HG03039 (cell line): ENCODE results near the gene VWF.

Experiments used
- ATAC-seq: cut with Tn5 transposase; IDR thresholded peaks from one replicate; pipeline ENCODE4 v1.9.1; 2021; ENCODE audit warnings: mild to moderate bottlenecking, moderate library complexity; ENCODE audit not compliant: unreplicated experiment

The VWF gene

DNA sequence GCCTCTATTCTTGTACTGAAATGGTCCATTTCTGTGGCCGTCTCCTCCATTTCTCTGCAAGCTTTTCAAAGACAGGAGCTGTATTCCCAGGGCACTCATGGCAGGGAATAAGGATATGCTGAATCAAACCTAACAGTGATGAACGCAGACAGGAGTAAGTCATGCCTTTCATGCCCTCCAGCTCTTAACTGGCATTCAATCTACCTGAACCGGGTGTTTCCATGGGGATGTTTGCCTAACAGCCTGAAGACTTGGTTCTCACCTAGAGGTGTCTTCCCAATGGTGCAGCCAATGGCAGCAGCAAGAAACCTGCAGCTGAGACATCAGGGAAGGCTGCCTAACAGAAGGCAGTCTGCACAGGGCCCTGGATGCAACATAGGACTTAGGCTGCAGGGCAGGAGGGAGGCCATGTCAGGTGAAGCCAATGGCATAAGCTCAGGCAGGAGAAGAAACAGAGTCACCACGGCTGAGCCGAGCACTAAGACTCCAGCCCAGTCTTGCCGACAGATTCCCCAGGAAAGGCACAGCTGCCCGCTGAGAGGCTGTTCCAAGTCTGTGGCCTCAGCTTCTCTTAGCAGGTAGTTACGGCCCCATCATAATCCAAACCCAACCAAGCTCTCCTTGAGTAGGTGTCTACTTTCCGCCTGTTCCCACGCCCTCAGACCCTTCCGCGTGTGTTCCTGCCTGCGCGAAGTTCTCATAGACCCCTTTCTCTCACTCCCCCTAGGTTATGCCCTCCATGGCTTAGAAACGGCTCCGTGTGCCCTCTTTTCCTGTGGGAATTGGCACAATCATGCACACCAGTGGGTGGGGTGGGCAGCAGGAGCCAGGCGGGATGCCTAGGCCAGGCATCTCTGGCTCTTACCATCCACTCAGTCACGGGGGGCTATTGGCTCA lies 44.1 kb downstream of the VWF start:
- no peak for ATAC-seq

GRCh38 chr12:6078398-6079096 lies 45.9 kb downstream of the VWF start:
- no peak for ATAC-seq

DNA sequence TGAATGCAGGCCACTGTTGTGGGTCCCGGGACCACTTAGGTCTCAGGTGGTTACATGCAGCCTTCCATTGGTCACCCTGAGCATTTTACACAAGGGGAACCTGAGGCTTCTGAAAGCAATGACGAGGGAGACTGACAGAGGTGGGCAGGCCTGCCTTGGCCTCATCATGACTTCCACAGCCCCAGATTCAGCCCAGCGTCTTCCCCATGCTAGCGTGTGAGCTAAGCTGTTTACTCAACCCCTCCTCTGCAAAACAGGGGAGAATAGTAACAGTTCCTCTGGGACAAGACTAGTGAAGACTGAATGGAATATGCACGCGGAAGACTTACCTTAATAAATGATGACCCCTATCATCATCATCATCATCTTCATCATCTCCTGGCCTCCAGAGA lies 46.8 kb downstream of the VWF start:
- no peak for ATAC-seq

DNA sequence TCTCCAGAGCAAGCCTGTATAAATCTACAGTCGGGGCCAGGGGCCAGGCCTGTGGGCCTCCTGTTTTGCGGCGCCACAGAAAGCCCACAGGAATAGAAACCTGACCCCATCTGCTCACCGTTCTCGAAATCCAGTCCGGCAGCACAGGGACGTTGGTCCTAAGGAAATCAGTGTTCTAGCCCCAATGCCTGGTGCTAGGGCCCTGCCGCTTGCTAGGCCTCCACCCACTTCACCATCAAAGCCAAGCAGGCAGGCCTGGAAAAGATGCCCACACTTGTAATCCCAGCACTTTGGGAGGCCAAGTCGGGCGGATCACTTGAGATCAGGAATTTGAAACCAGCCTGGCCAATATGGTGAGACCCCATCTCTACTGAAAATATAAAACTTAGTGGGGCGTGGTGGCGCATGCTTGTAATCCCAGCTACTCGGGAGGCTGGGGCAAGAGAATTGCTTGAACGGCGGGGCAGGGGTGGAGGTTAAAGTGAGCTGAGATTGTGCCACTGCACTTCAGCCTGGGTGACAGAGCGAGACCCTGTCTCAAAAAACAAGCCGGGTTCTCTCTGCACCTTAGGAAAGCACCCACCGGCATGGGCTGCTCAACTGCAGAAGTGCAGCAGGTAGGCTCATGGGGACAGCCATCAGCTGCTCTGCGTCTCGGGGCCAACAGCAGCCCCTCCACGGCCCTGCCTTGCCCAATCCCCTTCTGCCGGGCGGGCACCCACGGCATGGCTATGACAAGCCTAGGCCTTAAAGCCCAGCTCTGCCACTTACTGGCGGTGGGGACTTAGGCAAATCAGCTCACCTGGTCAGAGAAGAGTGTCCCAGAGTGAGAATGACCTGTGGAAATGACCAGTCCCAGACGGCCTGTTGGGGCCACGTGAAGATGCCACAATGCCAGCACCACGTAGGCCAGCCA lies 47.4 kb downstream of the VWF start:
- no peak for ATAC-seq

DNA sequence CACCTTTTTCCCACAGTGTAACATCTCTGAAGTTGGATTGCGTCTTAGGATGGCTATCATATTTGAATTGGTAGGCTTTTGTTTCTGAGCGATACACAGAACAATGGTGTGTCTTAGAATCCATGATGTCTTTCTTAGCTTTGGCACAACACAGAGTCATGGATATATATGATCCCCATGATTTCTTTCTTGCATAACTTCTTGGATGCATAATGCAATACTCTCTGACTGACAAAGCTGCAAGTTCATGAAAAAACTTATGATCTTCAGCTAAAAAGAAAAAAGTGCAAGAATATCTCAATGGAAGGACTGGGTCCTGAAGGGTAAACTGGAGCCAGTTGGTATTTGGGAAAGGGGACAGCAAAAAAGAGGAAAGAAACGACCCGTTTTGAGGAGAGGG lies 48.1 kb downstream of the VWF start:
- no peak for ATAC-seq

- ATAC-seq, result no peak
Observed at GRCh38 chr12:6074979-6075585, 49.4 kb downstream of the VWF start.

DNA sequence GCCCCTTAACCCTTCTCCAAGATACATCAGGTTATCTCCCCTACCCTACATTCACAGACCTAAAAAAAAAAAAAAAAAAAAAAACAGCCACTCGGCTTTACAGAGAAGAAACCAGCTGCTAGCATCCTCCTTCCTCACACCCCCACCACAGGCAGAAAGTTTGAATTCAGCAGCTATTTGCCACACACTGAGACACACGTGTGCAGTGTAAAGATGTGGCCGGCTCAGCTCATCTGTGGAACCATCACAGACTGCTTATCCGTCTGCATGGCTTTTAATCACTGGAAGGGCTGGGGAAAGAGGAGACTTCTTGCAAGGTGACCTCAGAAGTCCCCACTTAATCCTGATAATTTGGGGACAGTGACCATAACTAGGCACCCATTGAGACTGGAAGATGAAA lies 50.0 kb downstream of the VWF start:
- no peak for ATAC-seq

DNA sequence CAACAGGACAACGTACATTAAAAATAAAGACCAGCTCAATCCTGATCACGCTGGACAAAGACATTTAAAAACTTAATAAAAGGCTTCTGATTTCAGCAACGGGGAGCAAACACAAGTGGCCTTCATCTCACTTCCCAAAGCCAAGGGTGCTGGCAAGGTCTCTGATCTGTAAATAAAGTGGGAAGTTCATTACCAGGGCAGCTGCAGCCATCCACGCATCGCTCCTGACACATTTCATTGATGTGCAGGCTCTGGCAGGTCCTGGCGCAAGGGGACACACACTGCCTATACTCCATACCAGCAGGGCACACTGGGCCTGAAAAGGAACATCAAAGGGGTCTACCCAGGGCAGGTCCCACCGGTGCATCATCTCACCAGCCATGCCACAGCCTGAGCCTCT lies 51.0 kb downstream of the VWF start:
- ATAC-seq, result no peak

GRCh38 chr12:6072302-6072752 lies 52.1 kb downstream of the VWF start:
- no peak for ATAC-seq

- no peak for ATAC-seq
Observed at GRCh38 chr12:6071589-6071988, 52.9 kb downstream of the VWF start.

DNA sequence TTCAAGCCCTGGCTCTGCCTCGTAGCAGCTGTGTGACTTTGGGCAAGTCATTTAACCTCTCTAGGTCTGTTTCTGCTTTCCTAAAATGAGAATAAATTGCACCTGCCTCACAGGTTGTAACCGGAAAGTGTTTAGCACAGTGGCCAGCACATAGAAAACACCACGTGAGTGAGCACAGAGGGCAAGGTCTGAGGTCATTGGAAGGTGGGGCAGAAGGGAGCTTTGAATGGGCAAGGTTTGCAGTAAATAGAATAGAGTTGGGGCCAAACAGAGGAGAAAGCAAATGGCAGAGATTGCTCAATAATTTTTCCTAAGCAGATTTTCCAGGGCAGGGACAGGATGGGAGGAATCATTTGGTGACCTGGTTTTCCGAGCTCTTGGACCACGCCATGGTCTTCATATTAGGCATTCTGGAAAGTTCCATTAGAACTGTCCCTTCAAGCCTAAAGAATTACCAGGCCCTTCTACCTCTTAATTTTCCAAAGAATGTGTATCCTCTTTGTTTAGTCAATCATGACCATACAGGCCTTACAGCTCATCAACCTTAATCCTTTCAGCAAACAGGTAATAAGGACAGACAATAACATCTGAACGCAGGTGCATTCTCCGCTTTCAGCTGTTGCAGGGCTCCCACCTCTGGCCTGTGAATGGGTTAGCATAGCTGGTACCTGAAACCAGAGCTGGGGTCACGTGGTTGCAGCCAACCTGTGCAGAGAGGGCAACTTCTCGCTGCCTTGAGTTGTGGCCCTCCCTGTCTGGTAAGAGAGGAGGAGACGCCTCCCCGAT lies 53.8 kb downstream of the VWF start:
- no peak for ATAC-seq

- no peak for ATAC-seq
Observed at GRCh38 chr12:6069437-6070093, 54.9 kb downstream of the VWF start.

DNA sequence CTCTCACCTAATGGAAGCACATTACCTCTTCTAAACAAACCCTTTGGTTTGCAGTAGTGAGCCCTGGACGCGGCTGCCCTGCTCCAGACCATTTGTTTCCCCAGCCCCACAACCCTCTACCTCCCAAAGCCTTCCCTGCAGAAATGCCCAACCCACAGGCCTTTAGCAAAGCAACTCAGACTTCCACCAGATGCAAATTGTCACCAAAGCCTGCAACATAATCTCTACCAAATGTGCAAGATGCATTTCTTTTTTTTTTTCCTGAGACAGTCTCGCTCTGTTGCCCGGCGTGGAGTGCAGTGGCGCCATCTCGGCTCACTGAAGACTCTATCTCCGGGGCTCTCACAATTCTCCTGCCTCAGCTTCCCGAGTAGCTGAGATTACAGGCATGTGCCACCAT lies 56.2 kb downstream of the VWF start:
- no peak for ATAC-seq

DNA sequence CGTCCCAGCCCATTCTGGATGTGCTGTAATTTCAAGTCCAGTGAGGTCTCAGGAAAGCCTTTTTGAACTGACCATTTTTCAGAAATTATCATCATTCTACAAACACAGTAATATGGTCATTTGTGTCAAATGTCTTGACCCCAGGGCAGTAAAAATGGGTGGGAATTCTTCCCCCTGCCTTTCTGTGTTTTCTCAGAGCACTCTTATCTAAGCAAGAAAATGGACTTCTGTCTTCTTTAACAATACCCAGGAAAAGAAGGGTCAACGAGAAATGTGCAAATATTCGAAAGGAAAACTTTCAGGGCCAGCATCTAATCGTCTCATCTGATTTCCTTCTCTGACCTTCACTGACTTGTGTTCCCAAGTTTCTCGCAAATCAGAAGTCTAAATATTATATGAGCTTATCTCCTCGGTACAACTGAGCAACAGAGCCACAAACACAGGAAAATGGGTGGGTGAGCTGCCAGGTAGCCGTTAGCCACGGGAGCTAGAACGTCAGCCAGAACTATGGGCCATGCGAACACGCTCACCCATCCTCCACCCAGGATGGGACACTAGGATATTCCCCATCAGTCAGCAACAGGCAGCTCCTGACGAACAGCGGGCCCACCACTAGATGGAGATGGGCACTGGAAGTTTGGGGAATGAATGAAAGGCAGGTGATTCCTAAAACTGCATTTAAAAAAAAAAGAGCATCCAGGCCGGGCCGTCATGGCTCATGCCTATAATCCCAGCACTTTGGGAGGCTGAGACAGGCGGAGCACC lies 57.1 kb downstream of the VWF start:
- ATAC-seq, result no peak

- ATAC-seq, result no peak
Observed at GRCh38 chr12:6066651-6067050, 57.8 kb downstream of the VWF start.

GRCh38 chr12:6065863-6066199 lies 58.6 kb downstream of the VWF start:
- no peak for ATAC-seq

DNA sequence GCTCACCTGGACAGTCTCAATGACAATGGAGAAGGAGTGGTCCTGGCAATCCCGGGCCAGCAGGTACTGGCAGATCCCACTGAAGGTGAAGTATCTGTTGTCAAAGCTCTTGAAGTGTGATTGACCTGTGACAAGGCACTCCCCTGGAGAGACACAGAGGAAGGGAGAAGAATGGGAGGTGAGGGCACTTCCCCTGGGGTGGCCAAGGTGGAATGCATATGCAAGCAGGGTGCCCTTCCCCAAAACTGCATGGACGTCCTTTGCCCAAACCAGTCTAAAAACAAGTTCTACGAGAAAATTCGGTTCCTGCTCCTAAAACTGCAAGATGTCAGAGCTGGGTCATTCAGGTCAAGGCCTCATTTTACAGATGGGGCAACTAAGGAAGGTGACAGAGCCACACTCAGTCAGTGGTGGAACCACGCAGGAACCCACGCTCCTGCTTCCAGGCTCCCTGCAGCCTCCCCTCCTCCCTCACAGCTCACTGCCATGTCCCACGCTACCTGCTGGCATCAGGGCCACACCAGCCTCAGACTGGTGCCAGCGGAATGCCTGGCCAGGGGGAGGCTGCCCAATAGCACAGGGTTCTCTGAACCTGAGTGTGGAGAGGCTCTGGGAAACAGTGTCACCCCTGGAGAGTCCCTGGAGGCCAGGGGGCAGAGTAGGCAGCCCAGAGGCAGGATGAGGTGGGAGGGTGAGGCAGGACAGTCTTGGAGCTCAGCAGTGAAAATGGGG lies 59.2 kb downstream of the VWF start:
- ATAC-seq, result no peak
